ENCODE results near the gene DUSP2.

The DUSP2 gene

GRCh38 chr2:96120091-96120720 lies 25.0 kb downstream of the DUSP2 start:
- TF ChIP-seq GATA2 (IDR thresholded peaks at IDR 0.05; ENCODE audit: low read depth, low read length) (no peak), GATA3 (IDR thresholded peaks at IDR 0.05; ENCODE audit: low read depth, low read length) (no peak)

- no peak for TF ChIP-seq GATA3 (IDR thresholded peaks at IDR 0.05; ENCODE audit: low read depth, low read length)
- TF ChIP-seq GATA2 (IDR thresholded peaks at IDR 0.05; ENCODE audit: low read depth, low read length): no peak
Observed at GRCh38 chr2:96119389-96119751, 25.9 kb downstream of the DUSP2 start.

GRCh38 chr2:96118698-96119388 lies 26.4 kb downstream of the DUSP2 start:
- TF ChIP-seq GATA3 (IDR thresholded peaks at IDR 0.05; ENCODE audit: low read depth, low read length): no peak
- TF ChIP-seq GATA2 (IDR thresholded peaks at IDR 0.05; ENCODE audit: low read depth, low read length): no peak

- TF ChIP-seq GATA2 (IDR thresholded peaks at IDR 0.05; ENCODE audit: low read depth, low read length) (no peak), GATA3 (IDR thresholded peaks at IDR 0.05; ENCODE audit: low read depth, low read length) (no peak)
Observed at GRCh38 chr2:96117701-96118588, 27.3 kb downstream of the DUSP2 start.

GRCh38 chr2:96116879-96117533 lies 28.2 kb downstream of the DUSP2 start:
- TF ChIP-seq GATA3 (IDR thresholded peaks at IDR 0.05; ENCODE audit: low read depth, low read length): no peak
- TF ChIP-seq GATA2 (IDR thresholded peaks at IDR 0.05; ENCODE audit: low read depth, low read length): no peak

GRCh38 chr2:96116424-96116878 lies 28.8 kb downstream of the DUSP2 start, which contains the start of gene ADRA2B:
Gene ADRA2B (minus strand): TSS chr2:96116571. CDS start chr2:96116149, 422 bp downstream.
- TF ChIP-seq GATA2 (IDR thresholded peaks at IDR 0.05; ENCODE audit: low read depth, low read length) (no peak), GATA3 (IDR thresholded peaks at IDR 0.05; ENCODE audit: low read depth, low read length) (no peak)

- TF ChIP-seq GATA2 (IDR thresholded peaks at IDR 0.05; ENCODE audit: low read depth, low read length): no peak
- TF ChIP-seq GATA3 (IDR thresholded peaks at IDR 0.05; ENCODE audit: low read depth, low read length): no peak
Observed at GRCh38 chr2:96115631-96116423, 29.4 kb downstream of the DUSP2 start.

GRCh38 chr2:96114903-96115581 lies 30.2 kb downstream of the DUSP2 start:
- TF ChIP-seq GATA2 (IDR thresholded peaks at IDR 0.05; ENCODE audit: low read depth, low read length) (no peak), GATA3 (IDR thresholded peaks at IDR 0.05; ENCODE audit: low read depth, low read length) (no peak)

DNA sequence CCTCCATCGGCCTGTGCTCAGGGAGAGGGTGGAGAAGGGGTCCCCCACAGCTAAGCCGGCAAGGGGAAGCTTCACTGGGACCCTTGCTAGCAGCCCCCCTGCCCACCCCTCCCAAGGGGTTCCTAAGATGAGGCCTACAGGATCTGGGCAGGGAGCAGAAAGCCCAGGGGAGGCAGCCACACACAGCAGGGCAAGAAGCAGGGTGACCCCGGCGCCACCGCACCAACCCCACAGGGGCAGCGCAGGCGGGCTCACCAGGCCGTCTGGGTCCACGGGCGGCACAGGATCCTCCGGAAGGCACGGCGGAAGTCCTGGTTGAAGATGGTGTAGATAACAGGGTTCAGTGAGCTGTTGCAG lies 30.7 kb downstream of the DUSP2 start:
- TF ChIP-seq GATA2 (IDR thresholded peaks at IDR 0.05; ENCODE audit: low read depth, low read length): no peak
- no peak for TF ChIP-seq GATA3 (IDR thresholded peaks at IDR 0.05; ENCODE audit: low read depth, low read length)

GRCh38 chr2:96113951-96114350 lies 31.3 kb downstream of the DUSP2 start:
- no peak for TF ChIP-seq GATA3 (IDR thresholded peaks at IDR 0.05; ENCODE audit: low read depth, low read length)
- no peak for TF ChIP-seq GATA2 (IDR thresholded peaks at IDR 0.05; ENCODE audit: low read depth, low read length)

- TF ChIP-seq GATA2 (IDR thresholded peaks at IDR 0.05; ENCODE audit: low read depth, low read length) (no peak), GATA3 (IDR thresholded peaks at IDR 0.05; ENCODE audit: low read depth, low read length) (no peak)
Observed at GRCh38 chr2:96113367-96113677, 31.9 kb downstream of the DUSP2 start.

GRCh38 chr2:96112501-96113366 lies 32.5 kb downstream of the DUSP2 start:
- no peak for TF ChIP-seq GATA3 (IDR thresholded peaks at IDR 0.05; ENCODE audit: low read depth, low read length)
- no peak for TF ChIP-seq GATA2 (IDR thresholded peaks at IDR 0.05; ENCODE audit: low read depth, low read length)
